HCEC 1CT (cell line): ENCODE data around the gene KIF19.
"Not testable (repeated sequence)": the region's sequence is repeated elsewhere in the genome, so short reads cannot be mapped to it uniquely, and the experiment has no call there.

Experiments used
- DNase-seq: peaks from one replicate; pipeline ENCODE4 v3.0.0-alpha.2; 2017

Gene KIF19, protein sequence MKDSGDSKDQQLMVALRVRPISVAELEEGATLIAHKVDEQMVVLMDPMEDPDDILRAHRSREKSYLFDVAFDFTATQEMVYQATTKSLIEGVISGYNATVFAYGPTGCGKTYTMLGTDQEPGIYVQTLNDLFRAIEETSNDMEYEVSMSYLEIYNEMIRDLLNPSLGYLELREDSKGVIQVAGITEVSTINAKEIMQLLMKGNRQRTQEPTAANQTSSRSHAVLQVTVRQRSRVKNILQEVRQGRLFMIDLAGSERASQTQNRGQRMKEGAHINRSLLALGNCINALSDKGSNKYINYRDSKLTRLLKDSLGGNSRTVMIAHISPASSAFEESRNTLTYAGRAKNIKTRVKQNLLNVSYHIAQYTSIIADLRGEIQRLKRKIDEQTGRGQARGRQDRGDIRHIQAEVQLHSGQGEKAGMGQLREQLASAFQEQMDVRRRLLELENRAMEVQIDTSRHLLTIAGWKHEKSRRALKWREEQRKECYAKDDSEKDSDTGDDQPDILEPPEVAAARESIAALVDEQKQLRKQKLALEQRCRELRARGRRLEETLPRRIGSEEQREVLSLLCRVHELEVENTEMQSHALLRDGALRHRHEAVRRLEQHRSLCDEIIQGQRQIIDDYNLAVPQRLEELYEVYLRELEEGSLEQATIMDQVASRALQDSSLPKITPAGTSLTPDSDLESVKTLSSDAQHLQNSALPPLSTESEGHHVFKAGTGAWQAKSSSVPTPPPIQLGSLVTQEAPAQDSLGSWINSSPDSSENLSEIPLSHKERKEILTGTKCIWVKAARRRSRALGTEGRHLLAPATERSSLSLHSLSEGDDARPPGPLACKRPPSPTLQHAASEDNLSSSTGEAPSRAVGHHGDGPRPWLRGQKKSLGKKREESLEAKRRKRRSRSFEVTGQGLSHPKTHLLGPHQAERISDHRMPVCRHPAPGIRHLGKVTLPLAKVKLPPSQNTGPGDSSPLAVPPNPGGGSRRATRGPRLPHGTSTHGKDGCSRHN

DNA sequence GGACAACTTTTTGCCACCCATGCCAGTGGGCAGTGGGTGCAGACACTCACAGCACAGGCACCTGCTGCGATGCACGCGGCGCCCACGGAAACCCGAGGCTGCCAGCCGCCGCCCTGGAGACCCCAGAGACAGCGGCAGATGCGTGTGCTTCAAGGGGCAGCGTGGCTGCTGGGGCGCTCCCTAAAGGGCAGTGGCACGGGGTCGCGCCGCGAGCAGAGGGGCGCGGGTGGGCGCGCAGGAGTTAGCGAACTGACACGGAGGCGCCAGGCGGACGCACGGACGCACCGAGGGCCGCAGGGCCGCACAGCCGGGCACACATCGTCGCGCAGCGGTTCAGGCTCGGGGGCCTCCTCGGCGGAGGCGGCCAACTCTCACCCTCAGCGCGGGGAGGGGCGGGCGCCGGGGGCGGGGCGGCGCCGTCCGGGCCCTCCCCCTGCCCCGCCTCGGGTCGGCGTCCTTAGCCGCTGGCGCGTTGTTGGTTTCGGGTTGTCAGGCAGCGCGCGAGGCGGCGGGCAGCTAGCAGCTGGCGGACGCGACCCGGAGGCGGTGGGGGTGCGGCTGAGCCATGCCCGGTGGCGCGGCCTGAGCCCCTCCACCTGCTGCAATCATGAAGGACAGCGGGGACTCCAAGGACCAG, at the start of gene KIF19:
KIF19 (plus strand) TSS at position 484 of the 637 bp plus-strand sequence; CDS start at position 608, 124 bp downstream.
- DNase-seq = no peak

DNA sequence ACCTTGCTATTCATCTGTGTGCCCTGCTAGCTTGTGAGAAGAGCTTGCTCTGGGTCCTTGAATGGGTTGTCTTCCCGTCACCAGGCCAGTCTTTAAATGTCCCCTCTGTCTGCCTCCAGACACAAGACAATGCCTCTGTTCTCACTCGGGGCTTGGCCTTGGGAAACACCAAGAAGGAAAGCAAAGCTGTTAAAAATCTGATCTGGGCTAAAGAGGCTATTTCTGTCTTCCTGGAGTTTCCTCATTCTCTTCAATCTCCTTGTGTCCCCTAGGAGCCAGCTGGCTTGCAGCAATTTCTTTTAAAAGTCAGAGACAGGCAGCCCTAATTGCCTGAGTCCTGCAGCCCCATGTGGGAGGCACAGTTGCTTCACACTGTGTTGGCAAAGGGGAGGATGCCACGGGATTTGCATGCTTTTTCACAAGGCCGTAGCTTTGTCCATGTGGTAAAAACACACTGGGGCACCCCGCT, 49.5 kb upstream of the KIF19 start:
- DNase-seq = no peak

DNA sequence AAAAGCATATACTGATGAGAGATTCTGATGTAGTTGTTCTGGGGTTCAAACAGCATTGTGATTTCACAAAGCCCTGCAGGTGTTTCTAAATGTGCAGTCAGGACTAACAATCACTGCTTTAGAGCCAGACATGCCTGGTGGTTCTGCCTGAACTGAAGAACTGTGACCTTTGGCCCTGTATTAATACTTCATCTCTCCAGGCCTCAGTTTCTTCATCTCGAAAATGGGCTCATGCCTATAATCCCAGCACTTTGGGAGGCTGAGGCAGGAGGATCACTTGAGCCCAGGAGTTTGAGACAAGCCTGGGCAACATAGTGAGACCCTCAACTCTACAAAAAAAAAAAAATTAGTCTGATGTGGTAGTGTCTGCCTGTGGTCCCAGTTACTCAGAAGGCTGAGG, 48.1 kb upstream of the KIF19 start:
- DNase-seq = no peak

- not testable (repeated sequence) for DNase-seq
These were observed 46.4 kb upstream of the KIF19 start for GRCh38 chr17:74279617-74280016.

GRCh38 chr17:74280093-74280513, 45.9 kb upstream of the KIF19 start:
- no peak for DNase-seq

- DNase-seq = no peak
These were observed 44.2 kb upstream of the KIF19 start for GRCh38 chr17:74281799-74282198.

- not testable (repeated sequence) for DNase-seq
These were observed 43.8 kb upstream of the KIF19 start for GRCh38 chr17:74282274-74282586.

DNA sequence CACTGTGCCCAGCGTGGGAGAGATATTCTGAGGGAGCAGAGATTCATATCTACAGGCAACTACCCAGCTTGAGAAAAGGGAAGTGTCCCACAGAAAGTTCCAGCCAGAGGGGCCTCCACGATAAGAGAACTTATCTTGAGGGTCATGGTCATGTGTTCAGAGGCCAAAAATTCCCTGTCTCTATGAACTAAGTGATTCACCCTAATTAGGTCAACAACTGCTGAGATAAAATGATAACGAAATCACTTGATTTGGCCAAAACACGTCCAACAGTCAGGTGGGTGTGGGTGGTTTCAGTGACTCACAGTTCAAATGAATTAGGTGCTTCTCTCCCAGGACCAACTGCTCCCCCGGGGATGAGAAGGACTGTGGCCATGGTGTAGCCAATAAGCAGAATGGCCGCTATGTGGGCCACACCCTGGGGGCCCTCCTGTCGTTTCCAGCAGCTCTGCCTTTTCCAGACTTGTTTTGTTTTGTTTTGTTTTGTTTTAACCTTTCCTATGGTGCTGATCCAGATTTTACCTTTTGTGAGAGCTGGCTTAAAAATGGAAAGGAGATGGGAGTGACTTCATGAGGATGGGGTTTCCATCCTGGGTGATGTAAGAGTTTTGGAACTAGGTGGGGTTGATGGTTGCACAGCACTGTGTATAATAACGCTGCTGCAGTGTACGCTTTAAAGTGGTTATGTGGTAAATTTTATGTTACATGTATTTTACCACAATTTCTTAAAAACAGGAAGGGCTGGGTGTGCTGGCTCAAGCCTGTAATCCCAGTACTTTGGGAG, 43.2 kb upstream of the KIF19 start:
- no peak for DNase-seq

DNA sequence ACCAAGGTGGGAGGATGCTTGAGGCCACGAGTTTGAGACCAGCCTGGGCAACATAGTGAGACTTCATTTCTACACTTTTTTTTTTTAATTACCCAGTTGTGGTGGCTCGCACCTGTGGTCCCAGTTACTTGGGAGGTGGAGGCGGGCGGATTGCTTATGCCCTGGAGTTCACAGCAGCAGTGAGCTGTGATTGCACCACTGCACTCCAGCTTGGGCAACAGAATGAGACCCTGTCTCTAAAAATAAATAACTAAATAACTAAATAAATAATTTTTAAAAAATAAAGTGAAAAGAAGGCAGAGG, 42.7 kb upstream of the KIF19 start:
- DNase-seq = no peak

DNA sequence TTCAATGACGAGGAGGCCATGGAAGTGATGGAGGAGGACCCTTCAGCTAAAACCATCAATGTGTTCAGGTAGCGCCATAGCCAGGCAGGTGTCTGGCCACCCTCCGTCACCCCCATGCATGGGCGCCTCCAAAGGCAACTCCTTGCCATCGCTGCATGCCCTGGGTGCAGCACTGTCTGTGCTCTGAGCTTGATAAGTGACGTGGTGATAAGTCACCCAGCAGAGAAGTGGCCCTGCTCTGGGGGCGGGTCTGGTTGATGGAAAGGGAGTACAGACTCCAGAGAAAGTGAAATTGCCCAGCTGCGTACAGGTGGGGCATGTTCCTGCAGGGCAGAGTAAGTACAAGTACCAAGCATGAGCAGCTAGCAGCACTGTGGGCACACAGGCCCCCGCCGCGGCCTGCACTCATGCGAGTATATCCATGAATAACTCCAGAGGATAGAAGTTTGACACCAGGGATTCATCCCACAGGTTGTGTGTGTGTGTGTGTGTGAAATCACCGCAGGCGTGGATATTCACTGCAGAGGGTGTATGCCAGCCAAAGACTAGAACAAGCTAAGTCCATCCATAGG, 38.9 kb upstream of the KIF19 start:
- DNase-seq = no peak

- no peak for DNase-seq
These were observed 37.2 kb upstream of the KIF19 start for GRCh38 chr17:74288785-74289184.

GRCh38 chr17:74289688-74290087, 36.3 kb upstream of the KIF19 start:
- no peak for DNase-seq

- no peak for DNase-seq
These were observed 35.7 kb upstream of the KIF19 start for GRCh38 chr17:74290340-74290739.

- no peak for DNase-seq
These were observed 33.5 kb upstream of the KIF19 start for GRCh38 chr17:74292495-74292894.

DNA sequence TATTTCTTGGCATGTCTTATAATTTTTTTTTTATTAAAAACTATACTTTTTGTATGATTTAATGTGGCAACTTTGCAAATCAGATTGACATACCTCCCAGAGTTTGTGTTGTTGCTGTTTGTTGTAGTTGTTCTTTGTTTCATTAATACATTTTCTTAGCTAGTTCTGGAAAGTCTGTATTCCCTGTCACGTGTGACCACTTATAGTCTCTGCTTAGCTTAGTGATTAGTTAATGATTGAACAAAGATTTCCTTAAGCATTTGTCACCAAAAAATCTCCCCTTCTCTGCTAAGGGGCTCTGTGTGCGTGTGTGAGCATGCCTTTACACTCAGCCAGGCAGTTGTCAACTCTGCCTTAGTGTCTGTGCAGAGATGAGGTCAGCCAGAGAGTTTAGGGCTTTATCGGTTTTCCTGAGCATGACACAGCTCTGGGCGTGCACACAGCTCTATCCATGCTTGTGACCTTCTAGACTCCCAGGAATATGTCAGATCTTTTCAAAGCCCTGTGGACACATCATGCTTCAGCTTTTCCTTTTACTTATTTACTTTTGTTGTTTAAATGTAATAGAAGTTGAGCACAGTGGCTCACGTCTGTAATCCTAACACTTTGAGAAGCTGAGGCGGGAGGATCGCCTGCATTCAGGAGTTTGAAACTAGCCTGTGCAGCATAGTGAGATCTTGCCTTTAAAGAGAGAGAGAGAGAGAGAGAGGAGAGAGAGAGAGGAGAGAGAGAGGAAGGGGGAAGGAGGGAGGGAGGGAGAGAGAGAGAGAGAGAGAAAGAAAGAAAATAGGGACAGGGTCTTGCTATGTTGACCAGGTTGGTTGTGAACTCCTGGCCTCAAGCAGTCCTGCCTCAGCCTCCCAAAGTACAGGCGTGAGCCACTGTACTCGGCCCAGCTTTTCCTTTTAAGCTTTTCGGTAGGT, 30.1 kb upstream of the KIF19 start:
- DNase-seq = no peak

- DNase-seq = no peak
These were observed 29.5 kb upstream of the KIF19 start for GRCh38 chr17:74296548-74296936.

GRCh38 chr17:74297941-74298340, 28.1 kb upstream of the KIF19 start:
- no peak for DNase-seq

DNA sequence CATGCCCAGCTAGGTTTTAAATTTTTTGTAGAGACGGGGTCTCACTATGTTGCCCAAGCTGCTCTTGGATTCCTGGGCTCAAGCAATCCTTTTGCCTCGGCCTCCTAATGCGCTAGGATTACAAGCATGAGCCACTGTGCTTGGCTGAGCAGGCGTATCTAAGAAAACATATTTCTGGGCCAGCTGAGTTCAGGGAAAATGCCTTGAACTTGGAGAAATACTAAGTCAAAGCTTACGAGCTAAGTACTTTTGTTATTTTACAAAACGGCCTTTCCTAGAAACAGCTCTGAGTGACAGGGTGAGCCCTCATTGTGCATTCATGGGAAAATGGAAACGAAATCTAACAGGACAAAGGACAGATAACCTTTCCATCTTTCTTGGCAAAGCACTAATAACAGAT, 27.2 kb upstream of the KIF19 start:
- no peak for DNase-seq

- no peak for DNase-seq
These were observed 26.6 kb upstream of the KIF19 start for GRCh38 chr17:74299226-74300009.

- DNase-seq = no peak
These were observed 22.7 kb upstream of the KIF19 start for GRCh38 chr17:74303305-74303704.
